Adipocyte (in vitro differentiated cells): ENCODE data around the gene PDGFB.
A peak's percentile ranks its signal among the peaks of the same experiment; 100 is the strongest.

Experiments used
- DNase-seq: peaks from one replicate; pipeline ENCODE4 v3.0.0-alpha.2; 2015; ENCODE audit warnings: low read depth
- H3K27me3 ChIP-seq: replicated peaks from 2 replicates; pipeline ENCODE4 v1.7.0; 2013; ENCODE audit warnings: mild to moderate bottlenecking, low read length, moderate library complexity; ENCODE audit not compliant: control insufficient read depth, insufficient read depth
- H3K36me3 ChIP-seq: 2 replicates; pipeline ENCODE4 v1.7.0; 2013; ENCODE audit warnings: low read length, mild to moderate bottlenecking, moderate library complexity; ENCODE audit not compliant: control insufficient read depth, insufficient read depth, severe bottlenecking
- H3K4me1 ChIP-seq: 2 replicates; pipeline ENCODE4 v1.7.0; 2013; ENCODE audit warnings: mild to moderate bottlenecking, low read length, moderate library complexity; ENCODE audit not compliant: control insufficient read depth, insufficient read depth
- H3K4me3 ChIP-seq: 2 replicates; pipeline ENCODE4 v1.7.0; 2013; ENCODE audit warnings: mild to moderate bottlenecking, low read length, moderate library complexity
- H3K9ac ChIP-seq: 2 replicates; pipeline ENCODE4 v1.7.0; 2013; ENCODE audit warnings: mild to moderate bottlenecking, low read length, moderate library complexity
- H3K9me3 ChIP-seq: 2 replicates; pipeline ENCODE4 v1.7.0; 2013; ENCODE audit warnings: mild to moderate bottlenecking, low read length, moderate library complexity; ENCODE audit not compliant: control insufficient read depth

PDGFB gene

DNA sequence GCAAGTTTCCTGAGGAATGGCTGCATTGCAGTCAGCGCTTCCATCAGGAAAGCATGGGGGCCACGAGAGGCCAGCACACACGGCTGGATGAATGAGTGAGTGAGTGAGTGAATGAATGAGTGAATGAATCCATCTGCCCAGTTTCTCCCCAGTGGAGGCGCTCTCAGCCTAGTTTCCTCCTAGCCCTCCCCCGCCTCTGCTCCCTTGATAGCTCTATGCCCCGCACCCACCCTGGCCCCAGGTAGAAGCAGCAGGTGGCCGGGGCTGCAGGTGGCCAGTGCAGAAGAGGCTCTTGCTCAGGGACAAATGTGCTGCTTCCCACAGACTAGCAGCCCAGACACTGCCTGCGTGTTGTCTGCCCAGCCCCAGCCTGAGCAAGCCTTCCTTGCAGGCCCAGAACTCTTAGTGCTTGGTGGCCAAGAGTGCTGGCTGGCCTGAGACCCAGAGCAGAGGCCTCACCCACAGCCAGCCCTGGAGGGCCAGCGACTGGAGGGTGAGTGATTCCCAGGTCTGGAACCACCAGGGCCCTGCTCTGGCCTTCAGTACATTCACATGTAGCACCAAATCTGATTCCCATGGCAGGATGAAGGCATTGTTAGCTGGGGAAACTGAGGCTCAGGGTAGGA lies 31.1 kb upstream of the PDGFB start:
- H3K36me3 ChIP-seq: no peaks in the 10 kb centered on the region
- no peak for DNase-seq
- H3K4me3 ChIP-seq: no peak overlapping the region
- H3K27me3 ChIP-seq: no peaks in the 10 kb centered on the region
- peaks cover 6% of the 10 kb centered on the region for H3K9me3 ChIP-seq
- H3K9ac ChIP-seq: no peak overlapping the region
- H3K4me1 ChIP-seq: peaks cover 11% of the 10 kb centered on the region

DNA sequence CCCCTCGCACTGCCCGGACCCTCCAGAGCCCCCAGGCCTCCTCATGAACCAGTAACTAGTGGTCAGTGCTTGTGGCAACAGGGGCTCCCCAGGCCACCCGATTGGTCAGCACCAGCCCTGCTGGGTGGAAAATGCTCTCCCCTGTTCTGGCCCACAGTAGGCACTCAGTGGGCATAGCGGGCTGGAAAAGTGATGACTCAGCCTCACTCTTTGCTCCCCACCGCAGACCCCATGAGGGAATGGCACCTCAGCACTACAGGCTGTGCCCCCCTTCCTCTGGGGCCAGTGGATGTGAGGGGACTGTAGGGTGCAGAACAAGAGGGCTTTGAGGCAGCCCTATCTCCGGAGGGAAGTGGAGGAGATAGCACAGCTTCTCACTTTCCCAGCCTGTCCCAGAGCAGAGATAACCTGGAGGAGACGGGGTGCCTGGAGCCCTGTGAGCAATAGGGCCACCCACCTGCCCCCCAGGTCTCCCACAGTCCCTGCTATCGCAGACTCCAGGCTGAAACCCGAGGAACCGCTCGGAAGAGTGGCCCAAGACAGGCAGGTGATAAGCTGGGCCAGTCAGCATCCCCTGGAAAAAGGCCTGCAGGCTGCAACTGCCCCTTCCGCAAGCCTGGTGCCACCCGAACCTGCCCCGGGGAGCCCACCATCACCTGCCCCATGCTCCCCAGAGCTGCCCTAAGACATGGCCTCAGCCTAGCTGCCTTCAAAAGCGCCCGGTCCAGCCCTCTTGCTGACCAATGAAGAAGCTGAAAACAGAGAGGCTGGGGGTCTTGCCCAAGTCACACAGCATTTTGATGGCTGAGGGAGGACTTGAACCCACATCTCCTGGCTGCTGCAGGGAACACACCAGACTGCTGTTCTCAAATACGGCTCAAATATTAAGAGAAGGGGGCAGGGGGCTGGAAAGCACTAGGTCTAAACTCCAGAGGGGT lies 29.4 kb upstream of the PDGFB start:
- no peak overlapping the region for H3K9ac ChIP-seq
- peaks cover 6% of the 10 kb centered on the region for H3K9me3 ChIP-seq
- no peak overlapping the region for H3K4me3 ChIP-seq
- no peaks in the 10 kb centered on the region for H3K27me3 ChIP-seq
- no peaks in the 10 kb centered on the region for H3K36me3 ChIP-seq
- no peak for DNase-seq
- peaks cover 20% of the 10 kb centered on the region for H3K4me1 ChIP-seq

DNA sequence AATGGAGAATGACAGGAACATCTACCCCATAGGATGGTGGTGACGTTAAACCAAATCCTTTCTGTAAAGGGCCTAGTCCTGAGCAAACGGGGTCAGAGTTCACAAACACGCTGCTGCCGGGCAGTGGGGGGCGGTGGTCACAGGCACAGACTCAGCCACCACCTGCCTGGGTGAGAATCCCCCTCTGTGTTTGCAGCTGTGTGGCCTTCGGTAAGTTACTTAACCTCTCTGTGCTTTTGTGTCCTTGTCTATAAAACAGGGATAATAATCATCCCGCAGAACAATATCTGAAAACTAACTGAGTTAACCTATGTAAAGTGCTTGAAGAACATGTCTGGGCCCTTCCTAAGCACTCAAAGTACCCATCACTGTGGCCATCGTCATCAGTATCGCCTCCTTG lies 26.0 kb upstream of the PDGFB start:
- Histone ChIP-seq H3K9me3 (no peaks in the 10 kb centered on the region), H3K4me1 (peaks cover 33% of the 10 kb centered on the region), H3K9ac (no peak overlapping the region), H3K36me3 (no peaks in the 10 kb centered on the region), H3K27me3 (no peaks in the 10 kb centered on the region), H3K4me3 (no peak overlapping the region)
- no peak for DNase-seq

DNA sequence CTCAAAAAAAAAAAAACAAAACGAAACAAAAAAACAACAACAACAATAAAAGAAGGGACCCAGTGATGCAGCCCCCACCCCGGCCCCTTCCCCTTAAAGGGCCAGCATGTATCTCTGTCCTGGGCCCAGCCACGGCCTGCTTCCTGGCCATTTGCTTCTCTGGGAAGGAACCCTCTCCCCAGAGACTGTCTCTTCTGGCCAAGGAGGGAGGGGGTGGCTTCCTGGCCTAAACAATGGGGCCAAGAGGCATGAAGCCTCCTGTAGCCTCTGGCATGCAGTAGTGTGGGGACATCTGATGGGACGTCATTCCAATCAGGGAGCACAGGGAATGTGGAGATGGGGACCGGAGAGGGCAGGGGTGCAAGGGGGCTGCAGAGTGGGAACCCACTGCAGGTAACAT lies 25.5 kb upstream of the PDGFB start:
- Histone ChIP-seq H3K4me1 (peaks cover 33% of the 10 kb centered on the region), H3K4me3 (no peak overlapping the region), H3K27me3 (no peaks in the 10 kb centered on the region), H3K9me3 (no peaks in the 10 kb centered on the region), H3K9ac (no peak overlapping the region), H3K36me3 (no peaks in the 10 kb centered on the region)
- DNase-seq: no peak

DNA sequence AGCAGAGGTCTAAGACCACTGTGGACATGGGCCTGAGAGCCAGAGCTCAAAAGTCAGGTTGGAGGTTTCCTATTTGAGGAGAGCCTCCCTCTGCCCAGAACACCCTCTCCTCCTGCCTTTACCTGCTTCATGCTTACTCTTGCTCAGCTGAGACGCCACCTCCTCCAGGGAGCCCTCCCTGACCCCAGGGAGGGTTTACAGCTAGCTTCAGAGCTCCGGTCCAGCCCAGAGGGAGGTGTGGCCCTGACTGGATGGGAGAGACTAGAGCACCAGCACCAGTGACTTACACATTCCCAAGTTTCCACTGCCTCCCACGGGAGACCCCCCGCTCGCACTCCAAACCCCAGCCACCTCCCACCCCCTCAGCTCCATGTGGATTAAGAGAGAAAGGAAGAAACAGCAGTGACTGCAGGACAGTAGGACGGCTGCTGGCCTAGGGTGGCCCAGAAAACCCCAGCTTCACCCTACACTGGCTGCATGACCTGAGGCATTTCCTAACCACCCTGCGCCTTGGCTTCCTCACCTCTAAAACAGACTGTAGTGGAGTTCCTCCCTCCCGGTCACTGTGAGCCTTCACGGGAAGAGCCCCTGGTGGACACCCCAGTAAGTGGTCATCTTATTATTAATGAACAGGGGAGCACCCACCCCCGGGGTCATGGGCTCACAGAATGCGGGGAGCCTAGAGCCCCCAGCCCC lies 24.5 kb upstream of the PDGFB start:
- DNase-seq: no peak
- Histone ChIP-seq H3K4me3 (no peak overlapping the region), H3K27me3 (no peaks in the 10 kb centered on the region), H3K9ac (no peak overlapping the region), H3K36me3 (no peaks in the 10 kb centered on the region), H3K4me1 (peaks cover 33% of the 10 kb centered on the region), H3K9me3 (no peaks in the 10 kb centered on the region)

DNA sequence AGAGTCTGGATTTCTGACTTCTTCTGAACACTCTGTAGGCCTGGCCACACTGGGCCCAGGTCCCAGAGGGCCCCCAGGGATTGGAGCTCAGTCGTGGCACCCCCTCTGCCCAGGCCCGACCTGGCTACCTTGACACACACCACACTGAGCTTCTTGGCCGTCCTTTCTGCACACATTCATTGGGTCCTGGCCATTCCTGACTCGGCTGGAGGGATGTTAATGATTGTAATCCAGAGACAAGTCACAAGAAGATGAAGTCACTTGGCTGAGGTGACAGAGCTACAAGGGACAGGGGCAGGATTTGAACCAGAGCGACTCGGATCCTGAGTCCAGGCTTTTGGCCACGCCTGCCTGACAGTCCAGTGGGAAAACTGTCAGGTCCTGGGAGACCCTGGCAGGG lies 23.9 kb upstream of the PDGFB start:
- no peaks in the 10 kb centered on the region for H3K27me3 ChIP-seq
- no peaks in the 10 kb centered on the region for H3K36me3 ChIP-seq
- H3K4me3 ChIP-seq: no peak overlapping the region
- H3K4me1 ChIP-seq: peaks cover 33% of the 10 kb centered on the region
- H3K9ac ChIP-seq: no peak overlapping the region
- DNase-seq: no peak
- H3K9me3 ChIP-seq: no peaks in the 10 kb centered on the region

DNA sequence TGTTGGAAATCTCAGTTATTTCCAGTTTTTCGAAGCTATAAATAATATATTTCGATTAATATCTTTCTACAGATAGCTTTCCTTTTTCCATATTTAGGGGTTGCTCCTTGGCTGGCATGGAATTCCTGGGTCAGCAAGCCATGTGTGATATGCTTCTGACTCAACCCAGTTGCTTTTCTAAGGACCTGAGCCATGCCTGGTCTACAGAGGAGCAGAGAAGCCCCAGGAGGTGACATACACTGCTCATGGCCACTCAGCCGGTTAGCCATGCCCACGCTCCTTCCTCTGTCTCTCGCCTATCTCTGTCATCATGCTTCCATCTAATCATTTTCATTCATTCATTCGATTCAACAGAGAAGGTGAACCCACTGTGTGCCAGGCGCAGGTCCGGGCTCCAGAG lies 23.2 kb upstream of the PDGFB start:
- no peaks in the 10 kb centered on the region for H3K36me3 ChIP-seq

DNA sequence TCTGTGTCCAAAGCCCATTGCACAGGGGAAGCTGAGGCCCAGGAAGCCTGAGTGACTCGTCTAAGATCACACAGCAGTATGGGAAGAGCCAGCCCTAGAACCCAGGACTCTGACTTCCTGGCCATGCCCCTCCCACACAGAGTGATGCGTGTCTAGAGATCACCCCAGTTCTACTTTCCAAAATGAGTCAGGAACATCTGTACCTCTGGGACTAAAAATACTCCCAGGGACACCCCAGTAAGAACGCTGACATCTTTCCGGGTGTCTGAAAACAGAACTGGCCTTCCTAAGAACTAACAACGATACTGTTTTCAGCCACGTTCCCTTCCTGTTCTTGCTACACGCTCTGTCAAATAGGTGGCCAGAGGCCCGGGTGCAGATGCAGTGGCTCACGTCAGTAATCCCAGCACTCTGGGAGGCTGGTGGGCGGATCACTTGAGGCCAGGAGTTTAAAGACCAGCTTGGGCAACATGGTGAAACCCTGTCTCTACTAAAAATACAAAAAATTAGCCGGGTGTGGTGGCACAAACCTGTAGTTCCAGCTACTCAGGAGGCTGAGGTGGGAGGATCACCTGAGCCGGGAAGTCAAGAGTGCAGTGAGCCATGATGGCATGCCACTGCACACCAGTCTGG lies 21.7 kb upstream of the PDGFB start:
- Histone ChIP-seq H3K27me3 (no peaks in the 10 kb centered on the region), H3K4me3 (no peak overlapping the region), H3K4me1 (peaks cover 33% of the 10 kb centered on the region), H3K9me3 (peaks cover 7% of the 10 kb centered on the region), H3K9ac (peak overlapping the region; percentile 19), H3K36me3 (no peaks in the 10 kb centered on the region)
- DNase-seq: no peak

More for the DNA sequence above, 23.2 kb upstream of the PDGFB start:
- H3K4me1 ChIP-seq: peaks cover 33% of the 10 kb centered on the region
- H3K9ac ChIP-seq: no peak overlapping the region
- no peaks in the 10 kb centered on the region for H3K9me3 ChIP-seq
- no peaks in the 10 kb centered on the region for H3K27me3 ChIP-seq
- no peak overlapping the region for H3K4me3 ChIP-seq
- DNase-seq: no peak

DNA sequence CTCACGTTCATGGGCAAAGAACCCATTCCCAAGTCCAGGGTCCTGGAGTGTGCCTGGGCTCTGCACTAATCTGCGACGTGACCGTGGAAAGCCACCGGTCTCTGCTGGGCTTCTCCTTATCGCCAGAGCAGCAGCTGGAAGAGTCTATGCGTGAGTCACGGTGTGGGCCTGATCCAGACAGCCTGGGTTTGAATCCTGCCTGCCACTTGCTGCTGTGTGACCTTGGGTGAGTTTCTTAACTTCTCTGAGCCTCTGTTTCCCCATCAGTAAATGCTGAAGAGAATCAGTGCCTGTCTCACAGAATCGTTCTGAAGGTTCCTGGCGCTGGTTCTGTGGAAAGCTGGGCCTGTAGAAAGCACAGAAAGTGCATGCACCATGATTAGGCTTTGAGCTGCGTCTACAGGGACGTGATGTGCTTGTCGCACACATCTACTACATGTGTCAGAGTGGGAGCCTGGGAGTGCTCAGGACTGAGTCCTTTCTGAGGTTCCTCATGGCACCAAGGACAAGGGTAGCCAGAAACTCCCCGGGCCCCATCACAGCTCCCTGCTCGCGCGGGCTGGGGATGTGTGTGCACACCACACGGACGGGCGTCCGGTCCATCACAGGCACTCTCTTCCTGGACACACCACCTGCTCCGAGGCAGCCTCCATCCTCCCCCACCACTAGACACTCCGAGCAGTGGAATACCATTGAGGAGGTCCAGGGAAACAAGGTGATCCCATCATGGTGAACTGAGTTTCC lies 20.5 kb upstream of the PDGFB start:
- Histone ChIP-seq H3K4me3 (no peak overlapping the region), H3K9me3 (peaks cover 14% of the 10 kb centered on the region), H3K36me3 (no peaks in the 10 kb centered on the region), H3K27me3 (no peaks in the 10 kb centered on the region), H3K4me1 (peaks cover 33% of the 10 kb centered on the region), H3K9ac (no peak overlapping the region)
- DNase-seq: no peak

DNA sequence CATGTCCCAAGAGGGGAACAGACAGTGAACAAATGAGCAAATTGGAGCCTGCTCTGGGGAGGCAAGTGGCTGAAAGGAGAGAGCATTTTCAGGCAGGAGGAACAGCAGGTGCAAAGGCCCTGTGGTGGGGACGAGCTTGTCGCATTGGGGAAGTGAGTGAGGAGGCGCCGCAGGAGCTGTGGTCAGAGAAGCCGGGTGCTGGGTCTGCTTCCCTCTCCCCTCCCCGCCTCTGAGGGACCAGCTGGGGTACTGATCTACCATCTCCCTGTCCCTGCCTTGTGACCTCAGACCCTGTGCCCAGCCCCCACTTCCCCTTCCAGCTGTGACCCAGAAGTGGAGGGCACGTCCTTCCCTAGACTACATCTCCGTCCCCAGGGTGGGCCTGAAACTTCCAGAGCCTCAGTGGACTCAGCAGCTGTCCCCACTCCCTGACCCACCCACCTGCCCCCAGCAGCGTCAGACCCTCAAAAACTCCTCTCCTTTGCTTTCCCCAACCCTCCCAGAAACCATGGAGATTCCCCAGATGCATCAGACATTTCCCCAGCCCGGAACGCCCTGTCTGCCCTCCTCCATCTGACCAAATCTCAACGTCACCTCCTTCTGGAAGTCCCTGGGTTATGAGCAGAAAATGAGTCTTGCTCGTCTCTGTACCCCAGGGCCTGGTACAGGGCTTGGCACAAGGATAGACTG lies 19.7 kb upstream of the PDGFB start:
- H3K9me3 ChIP-seq: peaks cover 14% of the 10 kb centered on the region
- H3K27me3 ChIP-seq: no peaks in the 10 kb centered on the region
- no peak overlapping the region for H3K9ac ChIP-seq
- H3K4me1 ChIP-seq: peaks cover 27% of the 10 kb centered on the region
- no peaks in the 10 kb centered on the region for H3K36me3 ChIP-seq
- no peak overlapping the region for H3K4me3 ChIP-seq
- no peak for DNase-seq
